HepG2 (cell line): ENCODE measurements around the gene LRRC8E. TPM values are rescaled to one million over a fixed set of nuclear protein-coding genes. Genes with fewer than 3 reads are reported as not detected.

ENCODE experiments used
- ARID5B ChIP-seq: IDR thresholded peaks from 2 replicates; pipeline ENCODE4 v1.4.0; 2020; ENCODE audit warnings: mild to moderate bottlenecking, missing genetic modification reagents
- CBFB ChIP-seq: sonication (generic); formaldehyde crosslinking; IDR thresholded peaks from 2 replicates; pipeline ENCODE4 v1.4.0; 2020; ENCODE audit warnings: missing genetic modification reagents
- E2F2 ChIP-seq: sonication (generic); formaldehyde crosslinking; IDR thresholded peaks from 2 replicates; pipeline ENCODE4 v1.4.0; 2020; ENCODE audit warnings: missing genetic modification reagents, borderline replicate concordance
- ELK4 ChIP-seq: sonication (generic); formaldehyde crosslinking; IDR thresholded peaks from 2 replicates; pipeline ENCODE4 v1.9.0; 2021; ENCODE audit warnings: missing genetic modification reagents, borderline replicate concordance
- FIP1L1 ChIP-seq: fragments of 200-400 bp; formaldehyde crosslinking; IDR thresholded peaks from 2 replicates; pipeline ENCODE4 v1.6.1; 2018; ENCODE audit warnings: low read depth, mild to moderate bottlenecking, low read length, moderate library complexity, borderline replicate concordance; ENCODE audit not compliant: insufficient read depth
- GPN1 ChIP-seq: sonication (generic); formaldehyde crosslinking; IDR thresholded peaks from 2 replicates; pipeline ENCODE4 v1.5.1; 2020; ENCODE audit warnings: missing genetic modification reagents, borderline replicate concordance
- HIC2 ChIP-seq: sonication (generic); formaldehyde crosslinking; IDR thresholded peaks from 2 replicates; pipeline ENCODE4 v1.9.0; 2022; ENCODE audit warnings: low read depth, missing genetic modification reagents
- JARID2 ChIP-seq: sonication (generic); formaldehyde crosslinking; IDR thresholded peaks from 2 replicates; pipeline ENCODE4 v1.8.1; 2023; ENCODE audit warnings: missing genetic modification reagents, inconsistent platforms; ENCODE audit not compliant: insufficient replicate concordance
- JUND ChIP-seq: sonication (generic); formaldehyde crosslinking; IDR thresholded peaks from 2 replicates; pipeline ENCODE4 v1.8.0; 2022; ENCODE audit warnings: mild to moderate bottlenecking, missing genetic modification reagents
- MIER2 ChIP-seq: IDR thresholded peaks from 2 replicates; pipeline ENCODE4 v1.6.1; 2016; ENCODE audit warnings: missing biosample characterization, missing genetic modification reagents
- MXI1 ChIP-seq: IDR thresholded peaks from 3 replicates; pipeline ENCODE4 v1.6.1; 2012; ENCODE audit warnings: low read depth, low read length, inconsistent platforms, borderline replicate concordance
- WIZ ChIP-seq: sonication (generic); formaldehyde crosslinking; IDR thresholded peaks from 2 replicates; pipeline ENCODE4 v1.5.1; 2020; ENCODE audit warnings: mild to moderate bottlenecking, missing genetic modification reagents
- ZKSCAN8 ChIP-seq: IDR thresholded peaks from 2 replicates; pipeline ENCODE4 v1.6.1; 2016; ENCODE audit warnings: borderline replicate concordance, missing genetic modification reagents, missing compliant biosample characterization
- ZNF142 ChIP-seq: sonication (generic); formaldehyde crosslinking; IDR thresholded peaks from 2 replicates; pipeline ENCODE4 v1.4.0; 2020; ENCODE audit warnings: missing genetic modification reagents
- ZNF143 ChIP-seq: sonication (generic); formaldehyde crosslinking; IDR thresholded peaks from 2 replicates; pipeline ENCODE4 v1.4.0; 2020; ENCODE audit warnings: missing genetic modification reagents
- ZSCAN22 ChIP-seq: sonication (generic); formaldehyde crosslinking; IDR thresholded peaks from 2 replicates; pipeline ENCODE4 v1.4.0; 2020; ENCODE audit warnings: mild to moderate bottlenecking, missing genetic modification reagents
- polyA plus RNA-seq, 8 experiments: library from polyadenylated mRNA; depleted of rRNA in 3 of 8; stranded (reverse) in 7 of 8; unstranded in 1 of 8; fragments of >200 nt; fragmentation: Illumina TruSeq in 4 of 8; extraction: Trizol in 4 of 8; gene quantifications; 2 replicates each; pipeline versions ENCODE4 v1.2.1 to v1.2.3, GENCODE V29; 2011 to 2016; ENCODE audit warnings: low read depth in 4 of 8, missing spikeins in 1 of 8, mixed read lengths in 1 of 8; ENCODE audit not compliant: insufficient read depth in 1 of 8
- total RNA-seq, 5 experiments: library from RNA; depleted of rRNA; stranded (reverse); fragments of >200 nt; fragmentation: Illumina TruSeq; extraction: Trizol; gene quantifications; 2 replicates each; pipeline ENCODE4 v1.2.3, GENCODE V29; 2016; ENCODE audit warnings: low read depth in 1 of 5

The LRRC8E gene
- total and polyA plus RNA-seq, 2 of the 13 experiments (the other 11 are each of a cell fraction or from before 2014, with no cell fraction given): 8.0 to 10.3 TPM

- TF ChIP-seq MIER2 (no peak), HIC2 (CRISPR knock-in tag) (no peak), ZKSCAN8 (peak; percentile 52; the same call in 1 of the 2 replicates), ZSCAN22 (CRISPR knock-in tag) (no peak), WIZ (CRISPR knock-in tag) (no peak), MXI1 (peak; percentile 11; the same call in 1 of the 3 replicates), ZNF143 (CRISPR knock-in tag) (no peak), GPN1 (CRISPR knock-in tag) (no peak), E2F2 (CRISPR knock-in tag) (no peak), JUND (no peak), JARID2 (CRISPR knock-in tag) (no peak), FIP1L1 (no peak), ZNF142 (CRISPR knock-in tag) (0 out of 2 replicates have a peak, but pooled peaks have one; percentile 33), ARID5B (peak; percentile 64), CBFB (CRISPR knock-in tag) (no peak), ELK4 (CRISPR knock-in tag) (no peak)
Measured at GRCh38 chr19:7897292-7897691, 9.0 kb downstream of the LRRC8E start (continued).
